Hypothalamus (tissue), 51 donors: ENCODE data around the gene CNN3.

Source experiments
- DNase-seq, 51 donors: peaks; one replicate each; lab custom pipeline; 2025; lab: John Stamatoyannopoulos, UW

The CNN3 gene

DNA sequence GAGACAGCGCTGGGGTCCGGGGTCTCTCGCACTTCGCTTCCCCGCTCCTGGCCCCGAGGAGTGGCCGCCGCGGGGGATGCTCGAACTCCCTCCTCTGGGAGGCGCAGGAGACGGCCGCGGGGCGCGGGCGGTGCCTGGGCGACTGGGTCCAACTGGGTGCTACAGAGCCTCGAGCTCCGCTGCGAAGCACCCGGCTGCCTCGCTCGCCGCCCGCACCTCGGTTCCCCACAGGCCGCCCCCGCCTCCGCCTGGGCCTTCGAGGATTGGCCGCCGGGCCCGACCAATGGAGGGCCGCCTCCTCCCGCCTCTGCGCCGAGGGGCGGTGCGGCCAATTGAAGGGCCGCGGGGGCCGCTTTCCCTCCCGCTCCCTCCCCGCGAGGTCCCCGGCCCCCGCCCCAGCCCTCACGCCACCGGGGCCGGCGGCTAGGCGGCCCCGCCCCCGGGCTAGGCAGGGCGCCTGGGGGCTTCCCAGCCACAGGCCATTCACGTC, at the start of gene CNN3:
Gene CNN3 (minus strand): TSS at position 196 of the 490 bp plus-strand sequence. CDS start 216 bp downstream, outside the sequence.
- DNase-seq = peak; percentile 35 to 97 (median 89)

DNA sequence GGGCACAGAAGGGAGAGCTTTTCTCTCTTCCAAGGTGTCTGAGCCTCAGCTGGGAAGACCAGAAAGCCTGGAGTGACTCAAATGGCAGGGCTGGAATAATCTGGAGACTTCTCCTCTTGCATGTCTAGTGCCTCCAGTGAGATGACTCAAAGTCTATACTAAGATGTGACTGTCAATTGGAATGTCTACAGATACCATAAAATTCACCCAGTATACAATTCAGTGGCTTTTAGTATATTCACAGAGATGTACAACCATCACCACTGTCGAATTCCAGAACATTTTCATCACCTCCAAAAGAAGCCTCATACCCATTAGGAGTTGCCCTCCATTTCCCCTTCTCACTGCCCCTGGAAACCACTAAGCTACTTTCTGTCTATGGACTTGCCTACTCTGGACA, 47.9 kb upstream of the CNN3 start:
- no peak for DNase-seq

DNA sequence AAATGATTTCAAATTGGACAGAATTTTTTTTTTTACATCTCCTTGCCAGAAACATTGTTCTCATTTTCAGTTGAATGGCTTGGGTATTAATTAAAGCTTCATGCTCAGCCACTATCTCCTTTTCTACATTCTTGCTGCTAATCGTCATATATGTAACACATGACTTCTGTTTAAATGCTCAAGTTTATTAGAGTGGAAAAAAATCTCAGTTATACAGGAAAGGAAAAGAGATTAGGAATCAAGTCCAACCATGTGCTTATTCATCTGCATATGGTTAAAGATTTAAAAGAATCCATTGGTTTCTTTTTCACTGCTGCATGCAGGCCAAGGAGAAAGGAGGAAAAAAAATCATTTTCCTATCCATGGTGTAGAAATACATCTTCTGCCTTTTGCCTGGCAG, 47.3 kb upstream of the CNN3 start:
- no peak for DNase-seq

GRCh38 chr1:94973309-94973922, 46.5 kb upstream of the CNN3 start:
- DNase-seq = no peak

DNA sequence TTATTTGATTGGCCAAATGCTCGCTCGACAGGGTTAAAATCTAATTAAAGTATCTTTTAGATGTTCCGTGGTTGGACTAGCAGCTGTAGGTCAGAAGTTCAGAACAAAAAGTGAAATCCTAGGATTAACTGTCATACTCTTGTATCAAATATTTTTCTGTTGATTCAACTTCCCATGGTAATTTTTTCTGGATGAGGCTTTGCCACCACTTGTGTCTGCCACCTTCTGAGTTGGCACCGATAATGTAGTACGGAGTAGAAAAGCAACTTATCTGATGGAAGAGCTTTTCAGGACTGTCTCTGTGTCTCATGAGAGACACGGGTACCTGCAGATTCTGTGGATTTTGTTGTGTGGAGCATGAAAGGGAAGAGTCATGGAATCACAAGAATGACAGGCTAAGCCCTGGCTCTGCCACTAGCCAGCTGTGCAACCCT, 44.6 kb upstream of the CNN3 start:
- no peak for DNase-seq

DNA sequence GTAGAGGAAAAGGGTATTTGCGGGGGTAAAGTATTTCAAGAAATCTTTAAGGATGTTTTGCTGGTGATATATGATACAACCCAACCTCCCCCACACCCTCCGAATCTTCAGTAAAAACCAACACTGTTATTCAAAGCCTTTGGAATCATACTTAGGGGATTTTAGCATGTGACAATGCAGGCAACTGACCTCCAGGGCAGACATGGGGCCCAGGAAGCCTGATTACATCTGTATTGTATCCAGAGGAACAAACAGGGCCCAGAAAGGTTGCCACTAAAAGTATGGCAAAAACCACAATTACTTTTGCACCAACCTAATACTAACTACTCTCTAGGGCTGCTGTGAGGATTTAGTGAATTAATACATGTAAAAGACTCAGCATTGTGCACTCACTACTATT, 43.9 kb upstream of the CNN3 start:
- DNase-seq = no peak

- DNase-seq = no peak
These were observed 42.2 kb upstream of the CNN3 start for GRCh38 chr1:94969137-94969536.

GRCh38 chr1:94966033-94966432, 39.1 kb upstream of the CNN3 start:
- DNase-seq = no peak

- DNase-seq = no peak
These were observed 37.0 kb upstream of the CNN3 start for GRCh38 chr1:94963864-94964263.

DNA sequence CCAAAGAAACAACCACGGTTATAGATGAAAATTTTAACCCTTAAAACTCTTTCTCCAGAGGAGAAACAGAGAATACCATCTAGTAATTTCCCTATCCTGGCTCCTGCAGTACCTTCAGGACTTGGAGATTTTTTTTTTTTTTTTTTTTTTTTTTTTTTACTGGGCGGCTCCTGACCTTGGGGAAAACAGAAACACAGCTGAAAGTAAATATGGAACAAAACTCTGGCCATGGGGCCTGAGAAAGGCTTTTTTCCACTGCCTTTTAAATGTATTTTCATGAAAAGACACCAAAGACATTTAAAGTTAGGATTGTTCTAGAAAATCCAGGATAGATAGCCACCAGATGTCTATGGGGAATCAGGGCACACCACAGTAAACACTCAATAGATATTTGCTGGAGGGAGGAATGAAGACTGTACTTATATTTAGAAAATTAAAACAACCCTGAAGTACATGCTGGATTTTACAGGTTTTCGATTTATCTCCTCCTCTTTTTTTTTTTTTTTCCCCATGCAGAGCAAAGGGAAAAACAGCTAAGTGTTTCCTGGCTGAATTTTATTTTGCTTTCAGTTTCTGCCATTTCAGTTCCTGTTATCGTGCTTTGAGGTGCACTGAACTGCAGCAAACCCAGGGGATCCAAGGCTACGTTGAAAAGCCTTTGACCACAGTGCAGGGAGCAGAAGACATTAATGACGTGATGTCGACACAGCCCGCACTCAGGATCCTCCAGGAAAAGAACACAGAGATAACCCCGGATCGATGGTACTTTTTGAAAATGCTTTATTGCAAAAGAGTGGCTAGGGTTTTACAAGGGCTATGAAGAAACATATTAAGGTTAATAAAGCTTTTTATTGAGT, 35.7 kb upstream of the CNN3 start:
- peak in 3 of 51 donors; percentile 2 to 7 (median 3) for DNase-seq

GRCh38 chr1:94961988-94962387, 35.1 kb upstream of the CNN3 start:
- DNase-seq = no peak

- no peak for DNase-seq
These were observed 34.7 kb upstream of the CNN3 start for GRCh38 chr1:94961582-94961981.

DNA sequence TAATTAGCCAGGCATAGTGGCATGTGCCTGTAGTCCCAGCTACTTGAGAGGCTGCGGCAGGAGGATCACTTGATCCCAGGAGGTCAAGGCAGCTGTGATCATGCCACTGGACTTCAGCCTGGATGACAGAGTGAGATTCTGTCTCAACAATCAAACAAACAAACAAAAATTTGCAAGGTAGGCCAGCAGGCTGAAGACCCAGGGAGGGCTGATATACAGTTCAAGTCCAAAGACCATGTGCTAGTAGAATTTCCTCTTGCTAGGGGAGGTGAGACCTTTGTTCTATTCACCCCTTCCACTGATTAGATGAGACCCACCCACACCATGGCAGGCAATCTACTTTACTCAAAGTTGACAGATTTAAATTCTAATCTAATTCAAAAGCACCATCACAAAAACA, 31.2 kb upstream of the CNN3 start:
- DNase-seq = no peak

- DNase-seq = peak in 3 of 51 donors; percentile 1 to 5 (median 1)
These were observed 29.1 kb upstream of the CNN3 start for GRCh38 chr1:94955767-94956632.

- no peak for DNase-seq
These were observed 27.6 kb upstream of the CNN3 start for GRCh38 chr1:94954263-94955220.

DNA sequence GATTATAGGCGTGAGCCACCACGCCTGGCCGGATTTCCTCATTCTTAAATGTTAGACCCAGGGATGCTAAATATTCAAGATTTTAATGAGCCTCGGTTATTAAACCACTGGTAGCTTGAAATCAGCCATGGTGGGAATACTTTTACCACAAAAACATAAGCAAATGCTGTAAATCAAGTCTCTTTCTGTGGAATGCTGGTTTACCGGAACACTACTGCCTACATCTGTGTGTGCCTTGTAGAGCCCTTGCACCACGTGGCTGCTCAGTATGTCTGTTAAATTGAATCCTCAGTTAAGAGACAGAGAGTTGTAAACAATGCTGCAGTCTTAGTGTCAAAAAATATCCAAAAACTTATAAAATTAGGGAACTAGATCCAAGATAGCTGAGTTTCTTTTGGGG, 26.8 kb upstream of the CNN3 start:
- DNase-seq = no peak

DNA sequence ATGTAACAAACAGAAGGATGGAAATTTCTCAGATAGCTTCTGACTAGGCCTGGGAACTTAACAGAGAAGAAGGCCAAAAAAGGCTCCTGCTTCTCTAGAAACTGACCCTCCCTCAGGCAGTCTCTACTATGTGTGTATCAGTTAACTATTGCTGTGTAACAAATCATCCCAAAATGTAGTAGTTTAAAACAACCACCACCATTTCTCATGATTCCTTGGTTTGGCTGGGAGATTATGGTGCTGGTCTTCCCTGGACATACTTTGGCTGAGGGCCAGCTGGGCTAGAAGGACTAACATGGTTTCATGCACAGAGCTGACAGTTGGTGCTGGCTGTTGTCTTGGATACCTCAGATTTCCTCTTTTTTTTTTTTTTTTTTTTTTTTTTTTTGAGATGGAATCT, 26.2 kb upstream of the CNN3 start:
- no peak for DNase-seq

- no peak for DNase-seq
These were observed 25.6 kb upstream of the CNN3 start for GRCh38 chr1:94952539-94952938.

DNA sequence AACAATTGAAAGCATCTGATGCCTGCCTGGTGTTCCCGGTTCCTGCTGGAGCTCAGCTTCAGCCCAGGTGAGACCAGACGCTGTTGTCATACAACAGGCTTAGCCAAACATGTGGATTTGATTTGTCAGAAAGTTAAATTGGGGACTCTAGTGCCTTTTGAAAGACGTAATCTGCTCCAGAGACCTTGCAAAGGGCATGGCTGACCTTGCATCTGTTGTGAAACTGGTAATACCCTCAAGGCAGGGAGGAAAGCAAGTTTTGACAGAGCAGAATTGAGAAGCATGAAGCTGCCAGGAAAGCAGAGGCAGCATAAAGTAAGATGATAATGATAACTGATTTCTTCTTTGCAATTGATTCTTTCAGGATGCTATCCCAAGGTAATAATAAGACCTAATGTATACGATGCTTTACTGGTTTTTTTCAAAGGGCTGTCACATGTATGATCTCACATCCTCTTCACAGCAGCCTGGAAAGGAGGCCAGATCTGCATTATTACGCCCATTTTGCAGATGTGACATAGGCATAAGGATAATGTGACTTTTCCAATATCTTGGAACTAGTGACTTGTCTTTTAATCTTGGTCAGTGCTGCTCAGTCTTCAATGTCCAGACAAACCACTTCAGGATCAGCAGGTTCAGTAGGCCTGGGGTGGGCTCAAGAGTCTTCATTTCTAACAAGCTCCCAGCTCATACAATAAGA, 24.7 kb upstream of the CNN3 start:
- no peak for DNase-seq
